HepG2 (cell line): Measurements from ENCODE around the gene ALOX15. TPM values are rescaled to one million over a fixed set of nuclear protein-coding genes. Genes with fewer than 3 reads are reported as not detected.

Source experiments
- ATAC-seq: fragments of 200-7000 bp; cut with Tn5 transposase; 3 replicates; pipeline ENCODE4 v1.9.1; 2020; ENCODE audit warnings: mild to moderate bottlenecking, moderate library complexity
- BruUV-seq: library from RNA; stranded (reverse); fragments of 400-500 nt; replicated peaks from 2 replicates; lab custom pipeline; 2021; lab: Mats Ljungman, UMichigan
- CTCF ChIA-PET: fragments of 300-600 bp; formaldehyde crosslinking; extraction: SDS; loops from one replicate; lab custom pipeline; 2021; ENCODE audit warnings: low total read pairs, inconsistent platforms, low intra/inter-chr PET ratio; lab: Yijun Ruan, JAX
- POLR2A ChIA-PET: fragments of 350-600 bp; sonication (Branson Sonifier 250); formaldehyde crosslinking; loops from one replicate; lab custom pipeline; 2020; ENCODE audit warnings: antibody characterized with exemption, inconsistent platforms; lab: Yijun Ruan, JAX
- DNase-seq: peaks from one replicate; pipeline ENCODE4 v3.0.0-alpha.2; 2015; ENCODE audit warnings: low spot score
- FAIRE-seq: peaks from 3 replicates; lab custom pipeline; 2011; peaks lifted over from hg19 to GRCh38; lab: Jason Lieb, UNC
- H2AFZ ChIP-seq: one replicate; pipeline ENCODE4 v1.6.1; 2011; ENCODE audit warnings: low read length, inconsistent platforms
- H3K27ac ChIP-seq: fragments of 300-600 bp; 3 replicates; pipeline ENCODE4 v1.8.0; 2011; ENCODE audit warnings: mixed run types, mild to moderate bottlenecking, mixed read lengths, low read length, inconsistent platforms; ENCODE audit not compliant: insufficient read depth; ENCODE audit errors: extremely low read length
- H3K27me3 ChIP-seq, 2 experiments: fragments of 200-600 bp in 1 of 2; 2 replicates in 1 of 2; 3 replicates in 1 of 2; pipeline versions ENCODE4 v1.6.0 to v1.8.0; 2011; ENCODE audit warnings: low read length in 2 of 2, mild to moderate bottlenecking in 2 of 2, moderate library complexity in 2 of 2, inconsistent platforms in 1 of 2; ENCODE audit not compliant: insufficient read depth in 2 of 2, control insufficient read depth in 1 of 2
- H3K36me3 ChIP-seq, 2 experiments: fragments of 200-600 bp in 1 of 2; replicated peaks in 1 of 2; 2 replicates in 1 of 2; 3 replicates in 1 of 2; pipeline versions ENCODE4 v1.5.1 to v1.8.0; 2011; ENCODE audit warnings: low read length in 2 of 2, inconsistent platforms in 1 of 2; ENCODE audit not compliant: insufficient read depth in 2 of 2, control insufficient read depth in 1 of 2
- H3K4me1 ChIP-seq: 2 replicates; pipeline ENCODE4 v1.5.1; 2012; ENCODE audit warnings: low read length, inconsistent platforms; ENCODE audit not compliant: insufficient read depth
- H3K4me2 ChIP-seq: 2 replicates; pipeline ENCODE4 v1.6.0; 2011; ENCODE audit warnings: low read depth, low read length, inconsistent platforms
- H3K4me3 ChIP-seq, 3 experiments: fragments of 200-600 bp in 1 of 3; sonication (generic), shearing (Covaris generic) in 1 of 3; replicated peaks in 1 of 3; 2 replicates each; pipeline ENCODE4 v1.5.1; 2011 to 2016; ENCODE audit warnings: low read length in 3 of 3, inconsistent platforms in 2 of 3, low read depth in 2 of 3, mild to moderate bottlenecking in 2 of 3, control low read depth in 1 of 3, mixed read lengths in 1 of 3; ENCODE audit not compliant: insufficient read depth in 1 of 3
- H3K79me2 ChIP-seq: one replicate; pipeline ENCODE4 v1.6.1; 2011; ENCODE audit warnings: low read length, inconsistent platforms; ENCODE audit not compliant: insufficient read depth
- H3K9ac ChIP-seq: 2 replicates; pipeline ENCODE4 v1.6.0; 2011; ENCODE audit warnings: mild to moderate bottlenecking, low read depth, low read length, inconsistent platforms; ENCODE audit not compliant: insufficient read depth
- H3K9me3 ChIP-seq: 2 replicates; pipeline ENCODE4 v1.5.1; 2012; ENCODE audit warnings: mild to moderate bottlenecking, low read length
- H4K20me1 ChIP-seq: 2 replicates; pipeline ENCODE4 v1.6.0; 2011; ENCODE audit warnings: inconsistent platforms, mild to moderate bottlenecking, low read length, moderate library complexity; ENCODE audit not compliant: insufficient read depth
- ASH2L ChIP-seq: fragments of 300-600, 200-600 bp; sonication (generic); IDR thresholded peaks from 2 replicates; pipeline ENCODE4 v1.7.0; 2017; ENCODE audit warnings: low read depth, mild to moderate bottlenecking, moderate library complexity, mixed read lengths, low read length; ENCODE audit not compliant: insufficient read length
- DNMT1 ChIP-seq: sonication (generic); formaldehyde crosslinking; IDR thresholded peaks from 2 replicates; pipeline ENCODE4 v1.5.1; 2020; ENCODE audit warnings: mild to moderate bottlenecking, missing genetic modification reagents
- FOSL1 ChIP-seq: sonication (generic); formaldehyde crosslinking; IDR thresholded peaks from 2 replicates; pipeline ENCODE4 v1.9.0; 2021; ENCODE audit warnings: missing genetic modification reagents, borderline replicate concordance
- KDM5A ChIP-seq: fragments of 200-600 bp; sonication (generic); IDR thresholded peaks from 2 replicates; pipeline ENCODE4 v1.7.0; 2018; ENCODE audit warnings: antibody characterized with exemption, mild to moderate bottlenecking, low read length, borderline replicate concordance
- LRRFIP1 ChIP-seq: sonication (generic); formaldehyde crosslinking; conservative IDR thresholded peaks from 2 replicates; pipeline ENCODE4 v1.4.0; 2020; ENCODE audit warnings: missing genetic modification reagents
- RNF2 ChIP-seq: fragments of 450-650 bp; conservative IDR thresholded peaks from 2 replicates; pipeline ENCODE4 v1.6.1; 2016; ENCODE audit warnings: low read depth
- U2AF1 ChIP-seq: fragments of 200-400 bp; formaldehyde crosslinking; optimal IDR thresholded peaks from 2 replicates; pipeline ENCODE3; 2017; ENCODE audit warnings: mild to moderate bottlenecking, low read depth, low read length
- ZBTB7A ChIP-seq: sonication (generic); formaldehyde crosslinking; IDR thresholded peaks from 2 replicates; pipeline ENCODE4 v1.8.0; 2022; ENCODE audit warnings: mild to moderate bottlenecking, missing genetic modification reagents
- ZFAT ChIP-seq: sonication (generic); formaldehyde crosslinking; conservative IDR thresholded peaks from 2 replicates; pipeline ENCODE4 v1.8.1; 2023; ENCODE audit warnings: missing genetic modification reagents, inconsistent platforms
- ZFP36L1 ChIP-seq: sonication (generic); formaldehyde crosslinking; IDR thresholded peaks from 2 replicates; pipeline ENCODE4 v1.8.0; 2022; ENCODE audit warnings: mild to moderate bottlenecking, missing genetic modification reagents, moderate library complexity
- ZSCAN30 ChIP-seq: sonication (generic); formaldehyde crosslinking; IDR thresholded peaks from 2 replicates; pipeline ENCODE4 v1.5.0; 2020; ENCODE audit warnings: mild to moderate bottlenecking, missing genetic modification reagents
- WGBS: methylation state at CpG from one replicate; pipeline ENCODE4 v1.1.6; 2017; ENCODE audit warnings: low lambda C conversion rate; 5-methylcytosine and 5-hydroxymethylcytosine counted together
- in situ Hi-C: cut with HindIII; loops from 2 replicates; pipeline ENCODE4 v1.10.0; 2017; ENCODE audit warnings: low pct_unique_long_range_greater_than_20kb; ENCODE audit not compliant: extremely low pct_ligation_motif_present
- intact Hi-C: fragments of 100-400 bp; cut with micrococcal nuclease; formaldehyde crosslinking; loops from one replicate; pipeline ENCODE4 v1.10.0; 2022; ENCODE audit not compliant: unreplicated experiment
- polyA plus RNA-seq, 8 experiments: library from polyadenylated mRNA; depleted of rRNA in 3 of 8; stranded (reverse) in 7 of 8; unstranded in 1 of 8; fragments of >200 nt; fragmentation: Illumina TruSeq in 4 of 8; extraction: Trizol in 4 of 8; gene quantifications; 2 replicates each; pipeline versions ENCODE4 v1.2.1 to v1.2.3, GENCODE V29; 2011 to 2016; ENCODE audit warnings: low read depth in 4 of 8, missing spikeins in 1 of 8, mixed read lengths in 1 of 8; ENCODE audit not compliant: insufficient read depth in 1 of 8
- total RNA-seq, 5 experiments: library from RNA; depleted of rRNA; stranded (reverse); fragments of >200 nt; fragmentation: Illumina TruSeq; extraction: Trizol; gene quantifications; 2 replicates each; pipeline ENCODE4 v1.2.3, GENCODE V29; 2016; ENCODE audit warnings: low read depth in 1 of 5
- TF ChIP-seq, protein P1 (sequence below): sonication (generic); formaldehyde crosslinking; IDR thresholded peaks from 2 replicates; pipeline ENCODE4 v1.4.0; 2020; ENCODE audit warnings: low read depth, mild to moderate bottlenecking, missing genetic modification reagents
- TF ChIP-seq, protein P2 (sequence below): sonication (generic); formaldehyde crosslinking; IDR thresholded peaks from 2 replicates; pipeline ENCODE4 v1.4.0; 2020; ENCODE audit warnings: mild to moderate bottlenecking, low read depth, missing genetic modification reagents
- TF ChIP-seq, protein P3 (sequence below): sonication (generic); formaldehyde crosslinking; conservative IDR thresholded peaks from 2 replicates; pipeline ENCODE4 v1.4.0; 2020; ENCODE audit warnings: missing genetic modification reagents

ALOX15 gene
- total and polyA plus RNA-seq, 2 of the 13 experiments (the other 11 are each of a cell fraction or from before 2014, with no cell fraction given), result 0.04 TPM; not detected in 1

DNA sequence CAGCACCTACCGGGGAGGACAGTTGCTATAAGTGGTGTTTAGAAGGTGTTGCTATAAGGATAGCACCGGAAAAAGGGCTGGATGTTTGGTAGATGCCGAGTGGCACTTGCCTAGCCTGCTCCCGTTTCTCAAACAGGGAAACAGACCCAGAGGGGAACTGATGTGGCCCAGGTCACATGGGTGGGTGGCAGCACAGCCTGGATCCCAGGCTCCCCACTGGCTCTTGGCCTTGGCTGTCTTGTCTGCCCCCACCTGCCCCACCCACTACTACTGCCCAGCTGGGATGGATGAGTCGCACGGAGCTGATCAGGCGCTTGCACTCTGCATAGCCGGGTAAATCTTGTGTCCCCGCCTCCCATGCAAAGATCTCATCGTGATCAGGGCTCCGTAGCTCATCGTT lies 49.9 kb downstream of the ALOX15 start:
- DNase-seq, result no peak
- no peaks in the 10 kb centered on the region for H3K9me3 ChIP-seq
- POLR2A ChIA-PET, result no interaction called here
- BruUV-seq, result no TSS peak
- no peak overlapping the region for H3K4me2 ChIP-seq
- CTCF ChIA-PET, result no interaction called here
- H3K4me1 ChIP-seq, result peaks cover 11% of the 10 kb centered on the region
- no peaks in the 10 kb centered on the region for H4K20me1 ChIP-seq
- no peaks in the 10 kb centered on the region for H3K36me3 ChIP-seq
- intact Hi-C loops, result no loop called here
- no peak overlapping the region for H3K4me3 ChIP-seq
- H3K9ac ChIP-seq, result no peak overlapping the region
- TF ChIP-seq LRRFIP1 (CRISPR knock-in tag) (no peak), ZFAT (CRISPR knock-in tag) (no peak), KDM5A (no peak), ASH2L (no peak), RNF2 (no peak), ZSCAN30 (CRISPR knock-in tag) (no peak), ZBTB7A (no peak), ZFP36L1 (CRISPR knock-in tag) (no peak), FOSL1 (CRISPR knock-in tag) (no peak), DNMT1 (CRISPR knock-in tag) (no peak), U2AF1 (no peak)
- TF ChIP-seq, protein P1, sequence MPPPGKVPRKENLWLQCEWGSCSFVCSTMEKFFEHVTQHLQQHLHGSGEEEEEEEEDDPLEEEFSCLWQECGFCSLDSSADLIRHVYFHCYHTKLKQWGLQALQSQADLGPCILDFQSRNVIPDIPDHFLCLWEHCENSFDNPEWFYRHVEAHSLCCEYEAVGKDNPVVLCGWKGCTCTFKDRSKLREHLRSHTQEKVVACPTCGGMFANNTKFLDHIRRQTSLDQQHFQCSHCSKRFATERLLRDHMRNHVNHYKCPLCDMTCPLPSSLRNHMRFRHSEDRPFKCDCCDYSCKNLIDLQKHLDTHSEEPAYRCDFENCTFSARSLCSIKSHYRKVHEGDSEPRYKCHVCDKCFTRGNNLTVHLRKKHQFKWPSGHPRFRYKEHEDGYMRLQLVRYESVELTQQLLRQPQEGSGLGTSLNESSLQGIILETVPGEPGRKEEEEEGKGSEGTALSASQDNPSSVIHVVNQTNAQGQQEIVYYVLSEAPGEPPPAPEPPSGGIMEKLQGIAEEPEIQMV (CRISPR knock-in tag), result no peak
- TF ChIP-seq, protein P2, sequence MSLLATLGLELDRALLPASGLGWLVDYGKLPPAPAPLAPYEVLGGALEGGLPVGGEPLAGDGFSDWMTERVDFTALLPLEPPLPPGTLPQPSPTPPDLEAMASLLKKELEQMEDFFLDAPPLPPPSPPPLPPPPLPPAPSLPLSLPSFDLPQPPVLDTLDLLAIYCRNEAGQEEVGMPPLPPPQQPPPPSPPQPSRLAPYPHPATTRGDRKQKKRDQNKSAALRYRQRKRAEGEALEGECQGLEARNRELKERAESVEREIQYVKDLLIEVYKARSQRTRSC (CRISPR knock-in tag), result no peak
- TF ChIP-seq, protein P3, sequence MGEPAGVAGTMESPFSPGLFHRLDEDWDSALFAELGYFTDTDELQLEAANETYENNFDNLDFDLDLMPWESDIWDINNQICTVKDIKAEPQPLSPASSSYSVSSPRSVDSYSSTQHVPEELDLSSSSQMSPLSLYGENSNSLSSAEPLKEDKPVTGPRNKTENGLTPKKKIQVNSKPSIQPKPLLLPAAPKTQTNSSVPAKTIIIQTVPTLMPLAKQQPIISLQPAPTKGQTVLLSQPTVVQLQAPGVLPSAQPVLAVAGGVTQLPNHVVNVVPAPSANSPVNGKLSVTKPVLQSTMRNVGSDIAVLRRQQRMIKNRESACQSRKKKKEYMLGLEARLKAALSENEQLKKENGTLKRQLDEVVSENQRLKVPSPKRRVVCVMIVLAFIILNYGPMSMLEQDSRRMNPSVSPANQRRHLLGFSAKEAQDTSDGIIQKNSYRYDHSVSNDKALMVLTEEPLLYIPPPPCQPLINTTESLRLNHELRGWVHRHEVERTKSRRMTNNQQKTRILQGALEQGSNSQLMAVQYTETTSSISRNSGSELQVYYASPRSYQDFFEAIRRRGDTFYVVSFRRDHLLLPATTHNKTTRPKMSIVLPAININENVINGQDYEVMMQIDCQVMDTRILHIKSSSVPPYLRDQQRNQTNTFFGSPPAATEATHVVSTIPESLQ (CRISPR knock-in tag), result no peak
- H3K79me2 ChIP-seq, result no peaks in the 10 kb centered on the region
- WGBS, result 60% methylated on average over 4 of the region's 12 CpGs
- ATAC-seq, result no peak
- peaks cover 2 to 4% of the 10 kb centered on the region in 2 experiments; a peak in 1 of 5 replicates for H3K27me3 ChIP-seq
- no peak for FAIRE-seq
- in situ Hi-C loops, result no loop called here
- H3K27ac ChIP-seq, result no peak overlapping the region
- H2AFZ ChIP-seq, result no peak overlapping the region
